ENCODE results near the gene ABLIM1.

DNA sequence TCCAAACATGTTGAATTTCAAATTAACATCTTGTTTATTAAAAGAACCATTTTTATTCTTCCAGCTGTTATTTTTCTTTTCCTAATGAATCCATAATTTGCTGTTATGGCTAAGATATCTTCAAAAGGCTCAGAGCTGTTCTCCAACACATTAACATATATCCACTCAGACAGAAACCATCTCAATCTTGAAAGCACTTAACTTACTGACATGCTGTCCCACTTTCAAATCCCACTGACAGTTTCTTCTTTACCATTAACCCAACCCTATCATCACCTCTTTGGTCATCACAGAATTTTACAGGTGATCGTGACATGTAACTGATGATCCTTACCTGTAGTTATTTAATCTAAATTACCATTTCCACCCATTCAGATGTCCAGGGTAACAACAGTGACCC, 178.2 kb downstream of the ABLIM1 start:
- no peak for TF ChIP-seq IRF2 (CRISPR knock-in tag; IDR thresholded peaks at IDR 0.05; ENCODE audit: borderline replicate concordance, low read depth)
- TF ChIP-seq, protein P1, sequence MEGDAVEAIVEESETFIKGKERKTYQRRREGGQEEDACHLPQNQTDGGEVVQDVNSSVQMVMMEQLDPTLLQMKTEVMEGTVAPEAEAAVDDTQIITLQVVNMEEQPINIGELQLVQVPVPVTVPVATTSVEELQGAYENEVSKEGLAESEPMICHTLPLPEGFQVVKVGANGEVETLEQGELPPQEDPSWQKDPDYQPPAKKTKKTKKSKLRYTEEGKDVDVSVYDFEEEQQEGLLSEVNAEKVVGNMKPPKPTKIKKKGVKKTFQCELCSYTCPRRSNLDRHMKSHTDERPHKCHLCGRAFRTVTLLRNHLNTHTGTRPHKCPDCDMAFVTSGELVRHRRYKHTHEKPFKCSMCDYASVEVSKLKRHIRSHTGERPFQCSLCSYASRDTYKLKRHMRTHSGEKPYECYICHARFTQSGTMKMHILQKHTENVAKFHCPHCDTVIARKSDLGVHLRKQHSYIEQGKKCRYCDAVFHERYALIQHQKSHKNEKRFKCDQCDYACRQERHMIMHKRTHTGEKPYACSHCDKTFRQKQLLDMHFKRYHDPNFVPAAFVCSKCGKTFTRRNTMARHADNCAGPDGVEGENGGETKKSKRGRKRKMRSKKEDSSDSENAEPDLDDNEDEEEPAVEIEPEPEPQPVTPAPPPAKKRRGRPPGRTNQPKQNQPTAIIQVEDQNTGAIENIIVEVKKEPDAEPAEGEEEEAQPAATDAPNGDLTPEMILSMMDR (IDR thresholded peaks at IDR 0.05) = no peak
- TF ChIP-seq, protein P2, sequence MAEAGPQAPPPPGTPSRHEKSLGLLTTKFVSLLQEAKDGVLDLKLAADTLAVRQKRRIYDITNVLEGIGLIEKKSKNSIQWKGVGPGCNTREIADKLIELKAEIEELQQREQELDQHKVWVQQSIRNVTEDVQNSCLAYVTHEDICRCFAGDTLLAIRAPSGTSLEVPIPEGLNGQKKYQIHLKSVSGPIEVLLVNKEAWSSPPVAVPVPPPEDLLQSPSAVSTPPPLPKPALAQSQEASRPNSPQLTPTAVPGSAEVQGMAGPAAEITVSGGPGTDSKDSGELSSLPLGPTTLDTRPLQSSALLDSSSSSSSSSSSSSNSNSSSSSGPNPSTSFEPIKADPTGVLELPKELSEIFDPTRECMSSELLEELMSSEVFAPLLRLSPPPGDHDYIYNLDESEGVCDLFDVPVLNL (CRISPR knock-in tag; IDR thresholded peaks at IDR 0.05; ENCODE audit: borderline replicate concordance, low read depth) = no peak
- TF ChIP-seq NFATC4 (CRISPR knock-in tag; IDR thresholded peaks at IDR 0.05) = no peak
- TF ChIP-seq, protein P3, sequence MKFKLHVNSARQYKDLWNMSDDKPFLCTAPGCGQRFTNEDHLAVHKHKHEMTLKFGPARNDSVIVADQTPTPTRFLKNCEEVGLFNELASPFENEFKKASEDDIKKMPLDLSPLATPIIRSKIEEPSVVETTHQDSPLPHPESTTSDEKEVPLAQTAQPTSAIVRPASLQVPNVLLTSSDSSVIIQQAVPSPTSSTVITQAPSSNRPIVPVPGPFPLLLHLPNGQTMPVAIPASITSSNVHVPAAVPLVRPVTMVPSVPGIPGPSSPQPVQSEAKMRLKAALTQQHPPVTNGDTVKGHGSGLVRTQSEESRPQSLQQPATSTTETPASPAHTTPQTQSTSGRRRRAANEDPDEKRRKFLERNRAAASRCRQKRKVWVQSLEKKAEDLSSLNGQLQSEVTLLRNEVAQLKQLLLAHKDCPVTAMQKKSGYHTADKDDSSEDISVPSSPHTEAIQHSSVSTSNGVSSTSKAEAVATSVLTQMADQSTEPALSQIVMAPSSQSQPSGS (CRISPR knock-in tag; IDR thresholded peaks at IDR 0.05; ENCODE audit: borderline replicate concordance, low read depth) = no peak
- TF ChIP-seq, protein P4, sequence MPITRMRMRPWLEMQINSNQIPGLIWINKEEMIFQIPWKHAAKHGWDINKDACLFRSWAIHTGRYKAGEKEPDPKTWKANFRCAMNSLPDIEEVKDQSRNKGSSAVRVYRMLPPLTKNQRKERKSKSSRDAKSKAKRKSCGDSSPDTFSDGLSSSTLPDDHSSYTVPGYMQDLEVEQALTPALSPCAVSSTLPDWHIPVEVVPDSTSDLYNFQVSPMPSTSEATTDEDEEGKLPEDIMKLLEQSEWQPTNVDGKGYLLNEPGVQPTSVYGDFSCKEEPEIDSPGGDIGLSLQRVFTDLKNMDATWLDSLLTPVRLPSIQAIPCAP (CRISPR knock-in tag; IDR thresholded peaks at IDR 0.05) = no peak
- TF ChIP-seq ZNF416 (CRISPR knock-in tag; IDR thresholded peaks at IDR 0.05) = no peak
- no peak for TF ChIP-seq FOXK1 (CRISPR knock-in tag; IDR thresholded peaks at IDR 0.05)
- no peak for TF ChIP-seq TEAD4 (CRISPR knock-in tag; IDR thresholded peaks at IDR 0.05)
- TF ChIP-seq, protein P5, sequence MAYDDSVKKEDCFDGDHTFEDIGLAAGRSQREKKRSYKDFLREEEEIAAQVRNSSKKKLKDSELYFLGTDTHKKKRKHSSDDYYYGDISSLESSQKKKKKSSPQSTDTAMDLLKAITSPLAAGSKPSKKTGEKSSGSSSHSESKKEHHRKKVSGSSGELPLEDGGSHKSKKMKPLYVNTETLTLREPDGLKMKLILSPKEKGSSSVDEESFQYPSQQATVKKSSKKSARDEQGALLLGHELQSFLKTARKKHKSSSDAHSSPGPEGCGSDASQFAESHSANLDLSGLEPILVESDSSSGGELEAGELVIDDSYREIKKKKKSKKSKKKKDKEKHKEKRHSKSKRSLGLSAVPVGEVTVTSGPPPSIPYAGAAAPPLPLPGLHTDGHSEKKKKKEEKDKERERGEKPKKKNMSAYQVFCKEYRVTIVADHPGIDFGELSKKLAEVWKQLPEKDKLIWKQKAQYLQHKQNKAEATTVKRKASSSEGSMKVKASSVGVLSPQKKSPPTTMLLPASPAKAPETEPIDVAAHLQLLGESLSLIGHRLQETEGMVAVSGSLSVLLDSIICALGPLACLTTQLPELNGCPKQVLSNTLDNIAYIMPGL (CRISPR knock-in tag; IDR thresholded peaks at IDR 0.05) = no peak
- TF ChIP-seq JUN (CRISPR knock-in tag; IDR thresholded peaks at IDR 0.05) = no peak
- no peak for TF ChIP-seq TP53 (CRISPR knock-in tag; IDR thresholded peaks at IDR 0.05)
- no peak for TF ChIP-seq NFYB (CRISPR knock-in tag; conservative IDR thresholded peaks at IDR 0.05; ENCODE audit: low read depth)
- TF ChIP-seq, protein P6, sequence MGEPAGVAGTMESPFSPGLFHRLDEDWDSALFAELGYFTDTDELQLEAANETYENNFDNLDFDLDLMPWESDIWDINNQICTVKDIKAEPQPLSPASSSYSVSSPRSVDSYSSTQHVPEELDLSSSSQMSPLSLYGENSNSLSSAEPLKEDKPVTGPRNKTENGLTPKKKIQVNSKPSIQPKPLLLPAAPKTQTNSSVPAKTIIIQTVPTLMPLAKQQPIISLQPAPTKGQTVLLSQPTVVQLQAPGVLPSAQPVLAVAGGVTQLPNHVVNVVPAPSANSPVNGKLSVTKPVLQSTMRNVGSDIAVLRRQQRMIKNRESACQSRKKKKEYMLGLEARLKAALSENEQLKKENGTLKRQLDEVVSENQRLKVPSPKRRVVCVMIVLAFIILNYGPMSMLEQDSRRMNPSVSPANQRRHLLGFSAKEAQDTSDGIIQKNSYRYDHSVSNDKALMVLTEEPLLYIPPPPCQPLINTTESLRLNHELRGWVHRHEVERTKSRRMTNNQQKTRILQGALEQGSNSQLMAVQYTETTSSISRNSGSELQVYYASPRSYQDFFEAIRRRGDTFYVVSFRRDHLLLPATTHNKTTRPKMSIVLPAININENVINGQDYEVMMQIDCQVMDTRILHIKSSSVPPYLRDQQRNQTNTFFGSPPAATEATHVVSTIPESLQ (CRISPR knock-in tag; IDR thresholded peaks at IDR 0.05) = no peak
